ENCODE data around the gene CTBP1. TPM values are rescaled to one million over a fixed set of nuclear protein-coding genes. Genes with fewer than 3 reads are reported as not detected.

CTBP1 gene
- total RNA-seq, 1 donor from 2014 or later, result 133 TPM

GRCh38 chr4:1231637-1232360 is 17.1 kb downstream of the CTBP1 start:
- intact Hi-C loops (cut with micrococcal nuclease), result no loop called here
- no peak for ATAC-seq
- no peak for DNase-seq

GRCh38 chr4:1230971-1231636 is 17.8 kb downstream of the CTBP1 start:
- ATAC-seq, result no peak
- intact Hi-C loops (cut with micrococcal nuclease), result no loop called here
- DNase-seq, result peak; percentile 23

GRCh38 chr4:1230316-1230715 is 18.6 kb downstream of the CTBP1 start:
- DNase-seq (no peak), ATAC-seq (no peak)
- intact Hi-C loops (cut with micrococcal nuclease), result no loop called here

- no peak for ATAC-seq
- no peak for DNase-seq
- intact Hi-C loops (cut with micrococcal nuclease), result no loop called here
Measured at GRCh38 chr4:1229117-1229849, 19.6 kb downstream of the CTBP1 start.

GRCh38 chr4:1227816-1228215 is 21.1 kb downstream of the CTBP1 start:
- ATAC-seq, result no peak
- DNase-seq, result no peak
- intact Hi-C loops (cut with micrococcal nuclease), result no loop called here

- intact Hi-C loops (cut with micrococcal nuclease), result no loop called here
- no peak for DNase-seq
- ATAC-seq, result no peak
Measured at GRCh38 chr4:1226598-1226997, 22.3 kb downstream of the CTBP1 start.

- peak; percentile 85 for DNase-seq
- intact Hi-C loops (cut with micrococcal nuclease), result no loop called here
- ATAC-seq, result peak; percentile 77
Measured at GRCh38 chr4:1226144-1226481, 22.8 kb downstream of the CTBP1 start.

GRCh38 chr4:1225272-1226143 is 23.4 kb downstream of the CTBP1 start:
- intact Hi-C loops (cut with micrococcal nuclease), result no loop called here
- DNase-seq (no peak), ATAC-seq (peak; percentile 3)

GRCh38 chr4:1223841-1224809 is 24.8 kb downstream of the CTBP1 start:
- no peak for DNase-seq
- intact Hi-C loops (cut with micrococcal nuclease), result no loop called here
- no peak for ATAC-seq

GRCh38 chr4:1222938-1223690 is 25.8 kb downstream of the CTBP1 start:
- ATAC-seq (no peak), DNase-seq (no peak)
- intact Hi-C loops (cut with micrococcal nuclease), result no loop called here

GRCh38 chr4:1222036-1222789 is 26.7 kb downstream of the CTBP1 start:
- ATAC-seq, result no peak
- no peak for DNase-seq
- intact Hi-C loops (cut with micrococcal nuclease), result no loop called here

GRCh38 chr4:1221155-1221870 is 27.6 kb downstream of the CTBP1 start:
- ATAC-seq (no peak), DNase-seq (no peak)
- intact Hi-C loops (cut with micrococcal nuclease), result no loop called here

GRCh38 chr4:1220566-1220965 is 28.4 kb downstream of the CTBP1 start:
- ATAC-seq, result no peak
- intact Hi-C loops (cut with micrococcal nuclease), result no loop called here
- no peak for DNase-seq

GRCh38 chr4:1219566-1219950 is 29.4 kb downstream of the CTBP1 start:
- ATAC-seq (no peak), DNase-seq (no peak)
- intact Hi-C loops (cut with micrococcal nuclease), result no loop called here

- intact Hi-C loops (cut with micrococcal nuclease), result no loop called here
- no peak for ATAC-seq
Measured at GRCh38 chr4:1218634-1219565, 30.0 kb downstream of the CTBP1 start.

More at GRCh38 chr4:1218634-1219565, 30.0 kb downstream of the CTBP1 start:
- DNase-seq, result no peak
